H9 (cell line): ENCODE measurements around the gene POU2F1. TPM values are rescaled to one million over a fixed set of nuclear protein-coding genes. Genes with fewer than 3 reads are reported as not detected.

Source experiments
- DNase-seq: peaks from one replicate; pipeline ENCODE4 v3.0.0-alpha.2; 2017
- H2AFZ ChIP-seq: one replicate; pipeline ENCODE4 v1.6.1; 2013; ENCODE audit warnings: mild to moderate bottlenecking, low read length, control low read depth, moderate library complexity
- H2AK5ac ChIP-seq: 2 replicates; pipeline ENCODE4 v1.6.1; 2013; ENCODE audit warnings: low read length, control low read depth, mixed read lengths; ENCODE audit not compliant: insufficient read length
- H2BK120ac ChIP-seq: one replicate; pipeline ENCODE4 v1.6.1; 2013; ENCODE audit warnings: low read depth, mild to moderate bottlenecking, low read length, control low read depth, inconsistent platforms; ENCODE audit not compliant: poor library complexity, severe bottlenecking
- H2BK12ac ChIP-seq: 2 replicates; pipeline ENCODE4 v1.6.1; 2013; ENCODE audit warnings: low read length, control low read depth, mixed read lengths, low read depth; ENCODE audit not compliant: insufficient read length
- H2BK15ac ChIP-seq: 2 replicates; pipeline ENCODE4 v1.6.1; 2013; ENCODE audit warnings: low read depth, low read length, control low read depth
- H2BK20ac ChIP-seq: one replicate; pipeline ENCODE4 v1.6.1; 2013; ENCODE audit warnings: low read depth, mild to moderate bottlenecking, low read length, control low read depth, inconsistent platforms; ENCODE audit not compliant: poor library complexity, severe bottlenecking
- H2BK5ac ChIP-seq: 2 replicates; pipeline ENCODE4 v1.6.1; 2013; ENCODE audit warnings: low read length, control low read depth, mixed read lengths; ENCODE audit not compliant: insufficient read length
- H3K14ac ChIP-seq: 2 replicates; pipeline ENCODE4 v1.6.1; 2013; ENCODE audit warnings: low read length, control low read depth; ENCODE audit not compliant: insufficient read depth
- H3K18ac ChIP-seq: 2 replicates; pipeline ENCODE4 v1.6.1; 2013; ENCODE audit warnings: low read depth, mild to moderate bottlenecking, mixed read lengths, low read length, control low read depth; ENCODE audit not compliant: insufficient read length
- H3K23ac ChIP-seq: 2 replicates; pipeline ENCODE4 v1.6.1; 2013; ENCODE audit warnings: low read length, control low read depth, mixed read lengths, low read depth; ENCODE audit not compliant: insufficient read length
- H3K23me2 ChIP-seq: 2 replicates; pipeline ENCODE4 v1.6.1; 2013; ENCODE audit warnings: low read depth, mild to moderate bottlenecking, mixed read lengths, low read length, control low read depth; ENCODE audit not compliant: insufficient read length, poor library complexity, severe bottlenecking
- H3K27ac ChIP-seq: 2 replicates; pipeline ENCODE4 v1.5.1; 2013; ENCODE audit warnings: low read length, control low read depth, mixed read lengths, low read depth; ENCODE audit not compliant: insufficient read length
- H3K27me3 ChIP-seq: 2 replicates; pipeline ENCODE4 v1.6.1; 2013; ENCODE audit warnings: low read length, control low read depth, inconsistent platforms; ENCODE audit not compliant: insufficient read depth
- H3K4ac ChIP-seq: 2 replicates; pipeline ENCODE4 v1.6.1; 2013; ENCODE audit warnings: low read depth, mild to moderate bottlenecking, control low read depth, inconsistent platforms, low read length, moderate library complexity
- H3K4me1 ChIP-seq: 2 replicates; pipeline ENCODE4 v1.6.1; 2013; ENCODE audit warnings: low read length, control low read depth, inconsistent platforms; ENCODE audit not compliant: insufficient read depth
- H3K4me2 ChIP-seq: 2 replicates; pipeline ENCODE4 v1.6.1; 2013; ENCODE audit warnings: low read length, control low read depth, mixed read lengths; ENCODE audit not compliant: insufficient read length, insufficient read depth
- H3K56ac ChIP-seq: 2 replicates; pipeline ENCODE4 v1.6.1; 2013; ENCODE audit warnings: low read depth, mild to moderate bottlenecking, mixed read lengths, low read length, control low read depth; ENCODE audit not compliant: insufficient read length
- H3K79me1 ChIP-seq: 2 replicates; pipeline ENCODE4 v1.6.1; 2013; ENCODE audit warnings: low read depth, mild to moderate bottlenecking, moderate library complexity, low read length, control low read depth, inconsistent platforms; ENCODE audit not compliant: insufficient read depth, poor library complexity, severe bottlenecking
- H3K79me2 ChIP-seq: 2 replicates; pipeline ENCODE4 v1.6.1; 2013; ENCODE audit warnings: low read length, control low read depth, inconsistent platforms; ENCODE audit not compliant: insufficient read depth
- H3K9ac ChIP-seq: 2 replicates; pipeline ENCODE4 v1.6.1; 2013; ENCODE audit warnings: low read length, control low read depth, mixed read lengths; ENCODE audit not compliant: insufficient read length; ENCODE audit errors: extremely low read depth
- H3K9me3 ChIP-seq: one replicate; pipeline ENCODE4 v1.6.1; 2013; ENCODE audit warnings: low read depth, low read length, inconsistent platforms; ENCODE audit not compliant: control insufficient read depth
- H3T11ph ChIP-seq: one replicate; pipeline ENCODE4 v1.6.1; 2013; ENCODE audit warnings: mild to moderate bottlenecking, low read length, control low read depth, inconsistent platforms
- H4K20me1 ChIP-seq: one replicate; pipeline ENCODE4 v1.6.1; 2013; ENCODE audit not compliant: control insufficient read depth, insufficient read length, insufficient read depth
- H4K5ac ChIP-seq: 2 replicates; pipeline ENCODE4 v1.6.1; 2013; ENCODE audit warnings: low read depth, mild to moderate bottlenecking, mixed read lengths, low read length, control low read depth; ENCODE audit not compliant: insufficient read length
- H4K8ac ChIP-seq: replicated peaks from 2 replicates; pipeline ENCODE4 v1.6.1; 2013; ENCODE audit warnings: low read length, control low read depth, mixed read lengths, low read depth; ENCODE audit not compliant: insufficient read length
- H4K91ac ChIP-seq: 2 replicates; pipeline ENCODE4 v1.6.1; 2013; ENCODE audit warnings: low read depth, mild to moderate bottlenecking, moderate library complexity, mixed read lengths, low read length, control low read depth; ENCODE audit not compliant: insufficient read length
- H3K27ac Mint-ChIP-seq, 3 experiments: 2 replicates in 2 of 3; 3 replicates in 1 of 3; pipeline ENCODE4 v1.8.0; 2020 to 2021; ENCODE audit warnings: mixed read lengths in 3 of 3, mild to moderate bottlenecking in 1 of 3, moderate library complexity in 1 of 3
- H3K27me3 Mint-ChIP-seq: 2 replicates; pipeline ENCODE4 v1.8.0; 2021; ENCODE audit warnings: low read depth, mild to moderate bottlenecking, moderate library complexity, mixed read lengths
- H3K36me3 Mint-ChIP-seq, 3 experiments: 2 replicates in 2 of 3; 3 replicates in 1 of 3; pipeline ENCODE4 v1.8.0; 2020 to 2021; ENCODE audit warnings: low read depth in 3 of 3, mixed read lengths in 3 of 3; ENCODE audit not compliant: insufficient read depth in 1 of 3
- H3K4me1 Mint-ChIP-seq, 2 experiments: 2 replicates each; pipeline ENCODE4 v1.8.0; 2020; ENCODE audit warnings: mixed read lengths in 2 of 2
- H3K4me3 Mint-ChIP-seq, 2 experiments: 2 replicates in 1 of 2; 3 replicates in 1 of 2; pipeline ENCODE4 v1.8.0; 2020 to 2021; ENCODE audit warnings: mild to moderate bottlenecking in 2 of 2, mixed read lengths in 2 of 2, moderate library complexity in 1 of 2
- H3K9me3 Mint-ChIP-seq, 2 experiments: 2 replicates in 1 of 2; 3 replicates in 1 of 2; pipeline ENCODE4 v1.8.0; 2020; ENCODE audit warnings: mild to moderate bottlenecking in 2 of 2, mixed read lengths in 2 of 2, moderate library complexity in 1 of 2
- WGBS: extraction: QIAGEN DNeasy Blood & Tissue Kit; methylation state at CpG from one replicate; pipeline ENCODE4 v1.1.7; 2013; ENCODE audit warnings: missing lambda C conversion rate, low lambda C conversion rate, mixed read lengths; ENCODE audit not compliant: insufficient read length; ENCODE audit errors: extremely low coverage; 5-methylcytosine and 5-hydroxymethylcytosine counted together
- total RNA-seq: library from RNA; stranded (reverse); gene quantifications from 2 replicates; pipeline ENCODE4 v1.2.1, GENCODE V29; 2021
- TF ChIP-seq, protein P1 (sequence below): fragments of 200-600 bp; sonication (generic); conservative IDR thresholded peaks from 3 replicates; pipeline ENCODE4 v1.8.0; 2021; ENCODE audit warnings: antibody characterized with exemption, mild to moderate bottlenecking

The POU2F1 gene
- total RNA-seq, 1 experiment from 2014 or later = 62.5 TPM

DNA sequence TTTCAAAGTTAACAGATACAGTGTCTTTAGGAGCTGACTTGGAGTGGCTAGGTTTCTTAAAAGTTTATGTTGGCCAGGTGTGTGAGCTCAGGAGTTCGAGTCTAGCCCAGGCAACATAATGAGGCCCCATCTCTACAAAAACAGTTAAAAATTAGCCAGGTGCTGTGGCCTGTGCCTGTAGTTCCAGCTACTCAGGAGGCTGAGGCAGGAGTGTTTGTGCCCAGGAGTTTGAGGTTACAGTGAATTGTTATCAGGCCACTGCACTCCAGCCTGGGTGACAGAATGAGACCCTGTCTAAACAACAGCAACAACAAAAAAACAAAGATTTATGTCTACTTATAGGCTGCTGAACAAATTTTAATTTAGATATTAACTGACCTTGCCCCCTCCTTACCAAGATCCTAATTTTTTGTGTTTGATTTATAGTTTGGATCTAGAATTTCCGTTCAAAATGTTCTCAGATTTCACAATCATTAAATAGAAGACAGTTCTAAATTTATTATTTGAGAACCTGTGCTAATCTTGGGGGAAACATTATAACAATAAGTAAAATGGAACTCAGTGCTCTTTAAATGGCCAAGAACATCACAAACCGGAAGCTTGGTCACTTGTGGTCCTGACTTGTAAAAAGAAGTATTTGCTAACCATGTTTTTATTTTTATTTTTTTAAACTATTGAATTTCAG lies 67.8 kb downstream of the POU2F1 start:
- WGBS = no CpG with 5 or more reads among the region's 3 CpGs
- Histone ChIP-seq H2BK12ac (no peak overlapping the region), H3K23me2 (no peaks in the 10 kb centered on the region), H2BK120ac (no peak overlapping the region), H2BK5ac (no peak overlapping the region), H2BK20ac (no peak overlapping the region), H3K79me1 (peaks cover 15% of the 10 kb centered on the region), H3K4ac (no peak overlapping the region), H3K23ac (no peak overlapping the region), H3K4me2 (no peak overlapping the region), H4K8ac (no peak overlapping the region), H3K9me3 (no peaks in the 10 kb centered on the region), H3K14ac (no peak overlapping the region), H3K56ac (no peak overlapping the region), H3T11ph (no peak overlapping the region), H3K9ac (no peak overlapping the region), H3K27me3 (no peaks in the 10 kb centered on the region), H2AK5ac (no peak overlapping the region), H2AFZ (no peak overlapping the region), H4K91ac (no peak overlapping the region), H3K4me1 (no peaks in the 10 kb centered on the region), H4K5ac (no peak overlapping the region), H3K27ac (no peak overlapping the region), H3K79me2 (peaks cover 12% of the 10 kb centered on the region; the same call in 1 of the 2 replicates), H4K20me1 (no peaks in the 10 kb centered on the region), H2BK15ac (no peak overlapping the region), H3K18ac (no peak overlapping the region)
- Mint-ChIP-seq H3K4me1 (peaks cover 37 to 46% of the 10 kb centered on the region in 2 experiments), H3K27ac (no peak overlapping the region), H3K27me3 (no peaks in the 10 kb centered on the region), H3K4me3 (no peak overlapping the region), H3K9me3 (peaks cover 0 to 5% of the 10 kb centered on the region in 2 experiments; a peak in 2 of 5 replicates), H3K36me3 (peaks cover 0 to 17% (median 8%) of the 10 kb centered on the region in 3 experiments; a peak in 4 of 7 replicates)
- DNase-seq = no peak
- TF ChIP-seq, protein P1, sequence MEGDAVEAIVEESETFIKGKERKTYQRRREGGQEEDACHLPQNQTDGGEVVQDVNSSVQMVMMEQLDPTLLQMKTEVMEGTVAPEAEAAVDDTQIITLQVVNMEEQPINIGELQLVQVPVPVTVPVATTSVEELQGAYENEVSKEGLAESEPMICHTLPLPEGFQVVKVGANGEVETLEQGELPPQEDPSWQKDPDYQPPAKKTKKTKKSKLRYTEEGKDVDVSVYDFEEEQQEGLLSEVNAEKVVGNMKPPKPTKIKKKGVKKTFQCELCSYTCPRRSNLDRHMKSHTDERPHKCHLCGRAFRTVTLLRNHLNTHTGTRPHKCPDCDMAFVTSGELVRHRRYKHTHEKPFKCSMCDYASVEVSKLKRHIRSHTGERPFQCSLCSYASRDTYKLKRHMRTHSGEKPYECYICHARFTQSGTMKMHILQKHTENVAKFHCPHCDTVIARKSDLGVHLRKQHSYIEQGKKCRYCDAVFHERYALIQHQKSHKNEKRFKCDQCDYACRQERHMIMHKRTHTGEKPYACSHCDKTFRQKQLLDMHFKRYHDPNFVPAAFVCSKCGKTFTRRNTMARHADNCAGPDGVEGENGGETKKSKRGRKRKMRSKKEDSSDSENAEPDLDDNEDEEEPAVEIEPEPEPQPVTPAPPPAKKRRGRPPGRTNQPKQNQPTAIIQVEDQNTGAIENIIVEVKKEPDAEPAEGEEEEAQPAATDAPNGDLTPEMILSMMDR = no peak
